GM18499 (cell line): ENCODE data around the gene XKR7.

Experiments used
- ATAC-seq: cut with Tn5 transposase; IDR thresholded peaks from one replicate; pipeline ENCODE4 v1.9.1; 2021; ENCODE audit warnings: moderate number of reproducible peaks; ENCODE audit not compliant: insufficient read depth, unreplicated experiment

XKR7 gene

DNA sequence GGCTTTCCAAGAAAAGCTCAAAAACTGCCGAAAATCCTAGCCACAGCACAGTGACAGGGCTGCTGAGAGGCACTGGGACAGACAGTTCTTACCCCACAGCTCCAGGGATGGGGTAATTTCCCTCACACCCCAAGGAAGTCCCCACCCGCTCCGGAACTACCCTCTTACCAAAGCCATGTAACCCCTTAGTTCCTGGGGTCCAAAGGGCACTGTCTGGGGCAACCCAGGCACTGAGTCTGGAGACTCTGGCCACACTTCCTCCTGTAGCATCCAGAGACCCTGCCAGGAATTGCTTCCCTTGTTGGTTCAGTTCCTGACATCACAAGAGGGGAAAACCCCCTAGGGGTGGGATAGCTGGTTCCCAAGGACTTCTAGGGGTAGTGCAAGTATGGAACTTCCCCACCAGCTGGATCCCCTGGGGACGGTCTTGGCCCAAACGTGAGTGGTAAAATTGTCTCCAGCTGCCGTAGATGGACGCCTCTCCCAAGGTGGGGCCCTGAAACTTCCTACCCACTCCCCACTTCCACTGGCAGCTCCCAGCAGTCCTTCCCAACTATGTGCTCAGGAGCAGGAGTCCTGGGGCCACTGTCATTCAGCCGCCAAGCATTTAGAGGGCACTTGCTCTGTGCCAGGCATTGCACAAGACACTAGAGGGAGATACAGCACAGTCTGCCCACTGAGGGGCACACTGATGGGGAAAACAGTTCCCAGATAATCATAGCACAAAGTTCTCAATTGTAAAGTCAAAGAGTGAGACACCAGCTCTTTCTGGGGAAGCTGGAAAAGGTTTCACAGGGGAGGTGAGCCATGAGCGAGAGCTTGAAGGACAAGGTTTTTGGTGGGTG, 66.9 kb downstream of the XKR7 start:
- ATAC-seq = no peak

- ATAC-seq = no peak
Measured at GRCh38 chr20:32035426-32035779, 67.5 kb downstream of the XKR7 start.

DNA sequence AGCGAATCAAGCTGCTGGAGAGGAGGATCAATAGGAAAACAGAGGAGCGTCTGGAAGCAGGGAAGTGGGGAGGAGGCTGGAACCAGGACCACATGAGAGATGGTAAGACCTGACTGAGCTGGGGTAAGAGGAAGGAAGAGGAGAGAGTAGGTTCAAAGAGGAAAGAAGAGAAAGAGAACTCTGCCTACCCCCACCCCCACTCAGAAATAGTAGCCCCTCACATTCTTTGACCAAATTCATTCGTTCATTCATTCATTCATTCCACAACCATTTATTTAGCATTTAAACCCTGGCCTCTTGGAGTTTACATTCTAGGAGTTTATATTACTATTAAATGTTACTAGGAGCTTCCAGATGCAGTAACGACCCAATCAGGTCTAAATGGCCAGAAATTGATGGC, 68.3 kb downstream of the XKR7 start:
- no peak for ATAC-seq

DNA sequence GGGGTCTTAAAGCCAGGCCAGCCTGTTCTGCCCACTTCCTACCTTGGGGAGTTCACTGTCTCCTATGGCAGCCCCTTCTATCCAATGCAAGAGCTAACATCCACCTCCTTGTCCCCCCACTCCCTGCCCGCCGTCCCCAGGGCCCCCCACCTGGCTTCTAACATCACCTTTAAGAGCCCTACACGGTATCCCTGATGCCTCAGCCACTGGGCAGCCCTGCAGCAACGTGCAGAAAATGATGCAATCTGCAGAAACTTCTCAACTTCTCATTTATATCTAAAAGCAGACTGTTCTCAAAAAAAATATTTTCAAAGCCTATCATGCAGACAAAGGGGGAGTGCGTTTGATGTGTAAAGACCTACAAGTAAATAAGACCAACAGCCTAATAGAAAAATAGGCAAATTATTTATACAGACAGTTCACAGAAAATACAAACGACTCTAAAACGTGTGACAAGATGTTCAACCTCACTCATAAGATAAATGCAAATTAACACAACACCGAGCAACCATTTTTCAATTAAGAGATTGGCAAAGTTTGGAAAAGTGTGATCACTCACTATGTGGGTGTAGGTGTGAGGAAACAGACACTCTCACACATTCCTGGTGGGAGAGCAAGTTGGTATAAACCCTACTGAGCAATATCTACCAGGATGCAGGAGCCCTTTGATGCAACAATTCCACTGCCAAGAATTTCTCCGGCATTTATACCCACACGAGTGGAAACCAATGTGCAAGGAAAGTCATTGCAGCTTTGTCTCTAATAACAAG, 69.0 kb downstream of the XKR7 start:
- ATAC-seq = no peak

DNA sequence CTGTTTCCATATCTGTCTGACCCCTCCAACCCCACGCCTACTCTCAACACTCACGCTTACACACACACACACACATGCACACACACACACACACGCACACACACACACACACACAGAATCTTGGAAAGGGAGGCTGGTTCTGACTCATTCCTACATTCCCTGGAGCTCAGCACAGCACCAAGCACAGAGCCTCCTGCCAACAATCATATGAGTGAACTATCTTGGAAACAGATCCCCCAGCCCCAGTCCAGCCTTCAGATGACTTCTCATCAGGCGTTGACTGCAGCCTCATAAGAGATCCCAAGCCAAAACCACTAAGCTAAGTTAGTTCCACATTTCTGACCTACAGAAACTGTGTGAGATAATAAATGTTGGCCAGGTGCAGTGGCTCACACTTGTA, 70.0 kb downstream of the XKR7 start:
- ATAC-seq = no peak

DNA sequence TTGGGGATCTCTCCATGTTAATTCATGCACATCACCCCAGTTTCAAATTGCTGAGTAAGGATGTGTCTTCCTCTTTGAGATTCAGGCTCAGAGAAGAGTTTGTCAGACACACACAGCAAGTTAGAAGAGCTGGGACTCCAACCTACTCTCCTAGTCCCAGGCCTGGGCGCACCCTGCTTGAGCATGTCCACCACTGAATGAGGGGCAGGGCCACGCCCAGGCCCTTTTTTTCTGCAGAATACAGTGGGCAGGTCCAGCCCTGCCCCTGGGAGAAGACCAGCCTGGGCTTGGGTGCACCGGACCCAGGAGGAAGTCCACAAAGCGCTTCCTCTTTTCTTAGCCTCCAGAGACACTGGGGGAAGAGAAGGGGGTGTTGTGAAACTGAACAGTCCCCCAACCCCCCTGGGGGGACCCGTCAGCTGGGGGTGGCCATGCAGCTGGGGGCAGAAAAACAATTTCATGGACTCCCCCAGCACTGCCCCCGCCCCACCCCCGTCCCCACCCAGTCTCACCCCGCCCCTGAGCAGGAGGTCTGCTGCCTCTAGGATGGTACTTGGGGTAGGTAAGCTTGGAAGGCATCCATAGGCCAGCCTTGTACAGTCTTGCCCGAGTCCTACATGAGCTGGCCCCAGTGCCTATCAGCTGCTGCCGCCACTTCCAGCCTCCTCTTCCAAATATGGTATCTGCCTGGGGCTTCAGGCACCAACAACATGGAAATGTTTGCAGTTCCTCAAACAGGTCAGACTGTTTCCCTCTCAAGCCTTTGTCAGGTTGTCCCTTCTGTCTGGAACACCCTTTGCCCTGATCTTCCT, 72.4 kb downstream of the XKR7 start:
- no peak for ATAC-seq

DNA sequence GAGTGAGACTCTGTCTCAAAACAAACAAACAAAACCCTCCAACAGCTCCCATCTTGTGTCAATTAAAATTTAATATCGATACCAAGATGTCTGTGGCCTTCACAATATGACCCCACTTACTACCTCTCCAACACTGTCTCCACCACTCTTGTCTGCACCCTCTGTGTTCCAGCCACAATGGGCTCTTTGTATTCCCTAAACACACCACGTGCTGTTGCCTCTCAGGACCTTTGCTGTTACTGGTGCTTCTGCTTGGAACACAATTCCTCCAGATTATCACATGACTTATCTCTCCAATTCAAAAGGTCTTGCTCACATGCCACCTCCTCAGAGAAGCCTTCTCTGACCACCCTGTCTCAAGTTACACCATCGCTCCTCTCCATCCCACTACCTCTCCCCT, 78.0 kb downstream of the XKR7 start:
- ATAC-seq = no peak

DNA sequence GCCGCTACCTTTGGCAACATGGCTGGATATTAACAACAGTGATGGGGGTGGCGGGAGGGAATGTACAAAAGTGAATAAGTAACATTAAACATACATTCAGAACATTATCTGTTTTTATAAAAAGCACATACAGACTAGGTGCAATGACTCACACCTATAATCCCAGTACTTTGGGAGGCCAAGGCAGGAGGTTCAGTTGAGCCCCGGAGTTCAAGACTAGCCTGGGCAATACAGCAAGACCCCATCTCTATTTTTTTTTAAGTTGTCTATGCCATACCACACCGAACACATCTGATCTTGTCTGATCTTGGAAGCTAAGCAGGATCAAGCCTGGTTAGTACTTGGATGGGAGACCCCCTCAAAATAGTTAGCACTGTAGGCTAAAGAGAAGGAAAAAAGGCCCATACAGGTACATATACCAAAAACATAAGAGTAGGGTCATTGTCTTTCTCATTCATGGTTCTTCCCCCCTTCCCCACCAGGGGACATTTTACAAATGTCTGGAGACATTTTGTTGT, 82.4 kb downstream of the XKR7 start:
- no peak for ATAC-seq

DNA sequence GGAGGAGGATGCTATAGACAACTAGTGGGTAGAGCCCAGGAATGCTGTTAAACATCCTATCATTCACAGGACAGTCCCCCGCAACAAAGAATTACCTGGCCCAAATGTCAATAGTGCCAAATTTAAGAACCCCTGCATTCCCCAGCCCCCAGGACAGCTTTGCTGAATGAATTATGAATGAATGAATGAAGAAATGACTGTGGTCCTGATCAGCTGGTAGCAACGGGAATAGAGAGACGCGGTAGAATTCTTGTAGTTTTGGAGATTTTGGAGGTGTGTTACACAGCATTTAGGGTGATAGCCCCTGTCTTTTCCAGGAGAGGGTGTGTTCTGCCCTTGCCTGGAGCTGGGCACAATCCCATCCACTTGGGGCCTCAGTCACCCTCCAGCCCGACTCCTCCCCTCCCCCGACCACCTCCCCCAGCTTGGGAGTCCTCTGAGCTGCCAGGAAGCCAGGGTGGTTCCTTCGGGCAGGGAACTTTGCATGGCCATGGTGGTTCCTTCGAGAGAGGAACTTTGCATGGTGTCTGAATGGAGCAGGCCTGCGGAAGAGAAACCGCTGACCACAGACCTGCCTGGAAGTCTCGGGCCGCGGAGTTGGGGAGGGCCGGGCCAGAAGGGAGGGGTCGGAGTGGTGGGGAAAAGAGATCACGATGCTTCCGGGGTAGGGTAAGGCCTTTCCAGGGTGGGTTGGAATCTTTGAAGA, 83.1 kb downstream of the XKR7 start:
- no peak for ATAC-seq

DNA sequence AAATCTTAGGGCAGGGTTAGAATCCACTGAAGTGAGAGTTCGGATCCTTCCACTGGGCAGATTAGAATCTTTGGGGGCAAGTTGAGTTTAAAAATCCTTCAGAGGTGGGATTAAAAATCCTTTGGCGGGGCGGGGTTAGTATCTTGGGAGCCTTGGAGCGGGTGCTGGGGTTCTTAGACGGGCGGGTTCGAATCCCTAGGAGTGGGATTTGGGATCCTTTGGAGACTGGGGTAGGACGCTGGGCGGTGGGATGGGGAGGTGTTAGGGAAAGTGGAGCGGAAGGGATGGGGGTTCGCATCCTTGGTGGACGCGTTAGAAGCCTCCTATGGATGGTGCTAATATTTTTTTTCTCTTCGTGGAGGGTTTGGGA, 83.8 kb downstream of the XKR7 start:
- no peak for ATAC-seq

DNA sequence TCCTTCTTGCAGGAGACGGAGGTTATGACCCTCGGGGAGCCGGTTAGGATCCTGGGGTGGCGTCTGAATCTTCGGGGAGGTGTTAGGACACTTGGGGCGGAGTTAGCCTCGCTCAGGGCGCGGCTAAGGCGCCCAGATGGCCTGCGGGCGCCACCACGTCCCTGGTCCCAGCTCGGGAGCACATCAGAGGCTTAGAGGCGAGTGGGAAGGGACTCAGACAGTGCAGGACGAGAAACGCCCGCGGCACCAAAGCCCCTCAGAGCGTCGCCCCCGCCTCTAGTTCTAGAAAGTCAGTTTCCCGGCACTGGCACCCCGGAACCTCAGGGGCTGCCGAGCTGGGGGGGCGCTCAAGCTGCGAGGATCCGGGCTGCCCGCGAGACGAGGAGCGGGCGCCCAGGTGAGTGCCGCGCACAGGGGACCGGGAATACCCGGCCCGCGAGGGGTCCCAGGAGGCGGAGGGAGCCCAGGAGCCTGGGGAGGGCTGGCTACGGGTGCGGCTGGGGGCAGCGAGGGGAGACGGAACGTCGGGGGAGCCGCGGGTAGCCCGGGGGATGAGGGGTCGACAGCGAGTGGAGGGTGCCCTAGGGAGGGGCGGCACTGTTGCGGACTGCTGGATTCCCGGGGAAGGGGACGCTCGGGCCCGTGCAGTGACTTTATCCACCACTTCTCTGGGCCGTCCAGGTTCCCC, 84.3 kb downstream of the XKR7 start, which contains the start of gene HCK:
Gene HCK, plus strand, starts transcription at position 153 of the 688 bp plus-strand sequence.
- ATAC-seq = no peak

- ATAC-seq = no peak
Measured at GRCh38 chr20:32052778-32053362, 84.9 kb downstream of the XKR7 start.
